ENCODE results near the gene ZNF385D.

Gene ZNF385D

DNA sequence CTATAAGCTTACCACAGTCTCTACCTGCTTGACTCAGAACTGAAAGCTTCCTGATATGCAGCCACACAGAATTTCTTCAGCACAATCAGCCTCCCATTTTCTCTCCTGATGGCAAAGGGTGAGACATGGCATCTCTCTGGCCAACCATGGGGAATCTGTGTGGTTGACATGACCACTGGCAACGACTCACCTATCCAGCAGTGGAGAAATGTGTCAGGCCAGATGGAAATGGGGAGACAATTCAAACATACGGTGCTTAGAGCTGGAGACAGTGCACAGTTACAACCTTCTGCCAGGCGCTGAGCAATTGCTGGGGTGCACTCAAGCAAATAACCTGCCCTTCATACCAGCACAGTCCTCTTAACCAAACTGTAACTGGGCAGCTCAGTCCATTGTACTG, 3.6 kb downstream of the ZNF385D start:
- no peak overlapping the region for H3K4me3 ChIP-seq (ENCODE audit: low read depth, low read length)
- no peak for DNase-seq (ENCODE audit: low read depth, low spot score)
- ChIA-PET CTCF (interaction anchor here (1.4 kb wide), 3 partner anchors 9 to 147 kb away, joined by 3 to 6 read pairs (median 3); no protein-coding TSS in a partner anchor), POLR2A (no interaction called here)
- TF ChIP-seq, protein P1, sequence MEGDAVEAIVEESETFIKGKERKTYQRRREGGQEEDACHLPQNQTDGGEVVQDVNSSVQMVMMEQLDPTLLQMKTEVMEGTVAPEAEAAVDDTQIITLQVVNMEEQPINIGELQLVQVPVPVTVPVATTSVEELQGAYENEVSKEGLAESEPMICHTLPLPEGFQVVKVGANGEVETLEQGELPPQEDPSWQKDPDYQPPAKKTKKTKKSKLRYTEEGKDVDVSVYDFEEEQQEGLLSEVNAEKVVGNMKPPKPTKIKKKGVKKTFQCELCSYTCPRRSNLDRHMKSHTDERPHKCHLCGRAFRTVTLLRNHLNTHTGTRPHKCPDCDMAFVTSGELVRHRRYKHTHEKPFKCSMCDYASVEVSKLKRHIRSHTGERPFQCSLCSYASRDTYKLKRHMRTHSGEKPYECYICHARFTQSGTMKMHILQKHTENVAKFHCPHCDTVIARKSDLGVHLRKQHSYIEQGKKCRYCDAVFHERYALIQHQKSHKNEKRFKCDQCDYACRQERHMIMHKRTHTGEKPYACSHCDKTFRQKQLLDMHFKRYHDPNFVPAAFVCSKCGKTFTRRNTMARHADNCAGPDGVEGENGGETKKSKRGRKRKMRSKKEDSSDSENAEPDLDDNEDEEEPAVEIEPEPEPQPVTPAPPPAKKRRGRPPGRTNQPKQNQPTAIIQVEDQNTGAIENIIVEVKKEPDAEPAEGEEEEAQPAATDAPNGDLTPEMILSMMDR (IDR thresholded peaks at IDR 0.05; ENCODE audit: insufficient read depth, low read length, missing control alignments) = no peak

DNA sequence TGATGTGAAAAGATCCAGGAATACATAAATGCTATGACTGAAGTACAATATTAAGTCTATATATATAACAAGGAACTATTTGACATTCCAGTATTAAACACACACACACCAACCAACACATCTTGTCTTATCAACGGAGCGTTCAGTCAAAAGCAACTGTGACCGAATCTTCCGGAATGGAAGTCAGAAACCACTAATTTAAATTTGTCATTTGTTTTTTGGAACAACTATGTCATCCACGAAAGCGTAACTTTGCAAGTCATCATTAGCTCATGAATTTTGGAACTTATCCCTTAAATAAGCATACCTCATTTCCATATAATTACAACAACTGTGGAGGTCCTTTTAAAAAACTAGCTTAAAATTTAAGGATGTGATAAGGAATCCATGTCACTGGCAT, 5.0 kb downstream of the ZNF385D start:
- CTCF ChIA-PET = interaction anchor here (1.4 kb wide), 1 partner anchor 11 kb away, joined by 3 read pairs; no protein-coding TSS in a partner anchor
- no peak for DNase-seq (ENCODE audit: low read depth, low spot score)
- no peak overlapping the region for H3K4me3 ChIP-seq (ENCODE audit: low read depth, low read length)
- POLR2A ChIA-PET = no interaction called here
- TF ChIP-seq, protein P1 (IDR thresholded peaks at IDR 0.05; ENCODE audit: insufficient read depth, low read length, missing control alignments) = no peak

DNA sequence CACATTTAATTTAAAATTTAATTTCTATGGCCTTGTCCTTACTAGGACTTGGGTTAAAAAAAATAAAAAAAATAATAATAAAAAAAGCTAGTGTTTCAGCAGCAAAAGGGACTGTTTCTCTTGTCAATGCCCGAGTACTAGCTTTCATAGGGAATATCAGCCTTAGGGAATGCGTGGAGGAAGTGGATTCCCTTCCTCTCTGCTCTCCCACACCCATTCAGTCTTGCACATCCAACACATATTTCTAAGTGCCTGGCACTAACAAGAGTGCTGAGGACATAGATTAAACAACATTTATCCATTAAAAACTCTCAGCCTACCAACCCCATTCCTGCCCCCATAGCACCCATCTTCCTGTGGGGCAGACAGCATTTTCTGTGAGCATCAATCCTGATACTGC, 6.2 kb downstream of the ZNF385D start:
- TF ChIP-seq, protein P1 (IDR thresholded peaks at IDR 0.05; ENCODE audit: insufficient read depth, low read length, missing control alignments) = no peak
- no peak for DNase-seq (ENCODE audit: low read depth, low spot score)
- ChIA-PET POLR2A (no interaction called here), CTCF (interaction anchor here (1.3 kb wide), 1 partner anchor 8 kb away, joined by 3 read pairs; no protein-coding TSS in a partner anchor)
- H3K4me3 ChIP-seq (ENCODE audit: low read depth, low read length) = no peak overlapping the region

DNA sequence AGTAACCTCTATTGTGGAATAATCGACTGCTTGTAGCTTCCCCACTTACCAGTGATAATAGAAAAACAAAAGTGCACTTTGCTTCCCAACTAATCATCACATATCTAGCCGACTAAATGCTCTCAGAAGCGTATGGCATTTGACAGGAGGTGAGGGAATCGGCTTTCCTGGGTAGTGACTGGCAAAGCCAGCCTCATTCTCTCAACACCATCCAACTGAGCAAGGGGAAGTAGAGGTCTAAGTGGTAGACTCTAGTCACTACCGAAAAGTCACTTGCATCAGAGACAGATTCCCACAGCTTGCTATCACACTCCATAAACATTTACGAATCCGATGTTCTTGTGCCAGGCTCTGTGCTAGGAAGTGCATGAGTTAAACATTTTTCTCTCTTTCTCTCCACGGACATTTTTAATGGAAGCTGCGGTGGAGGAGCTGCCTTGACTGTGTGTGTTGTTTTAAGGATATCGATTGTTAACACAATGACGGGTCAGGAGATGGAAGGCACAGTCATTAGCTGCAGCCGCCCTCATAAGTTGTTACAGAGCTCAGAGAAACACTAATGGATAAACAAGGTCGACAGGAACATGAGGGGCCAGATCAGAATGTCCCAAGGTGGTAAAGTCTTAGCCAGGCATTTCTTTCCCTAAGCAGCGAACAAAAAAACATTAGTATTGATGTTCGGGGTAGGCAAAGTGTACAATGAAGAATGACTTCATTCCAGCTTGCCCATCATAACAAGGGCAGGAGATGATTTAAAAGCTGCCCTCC, 11.9 kb downstream of the ZNF385D start:
- TF ChIP-seq, protein P1 (IDR thresholded peaks at IDR 0.05; ENCODE audit: insufficient read depth, low read length, missing control alignments) = no peak
- DNase-seq (ENCODE audit: low read depth, low spot score) = no peak
- ChIA-PET CTCF (interaction anchor here (2.4 kb wide), 1 partner anchor 11 kb away, joined by 8 read pairs; the partner anchor contains the start of gene ZNF385D), POLR2A (no interaction called here)
- no peak overlapping the region for H3K4me3 ChIP-seq (ENCODE audit: low read depth, low read length)

DNA sequence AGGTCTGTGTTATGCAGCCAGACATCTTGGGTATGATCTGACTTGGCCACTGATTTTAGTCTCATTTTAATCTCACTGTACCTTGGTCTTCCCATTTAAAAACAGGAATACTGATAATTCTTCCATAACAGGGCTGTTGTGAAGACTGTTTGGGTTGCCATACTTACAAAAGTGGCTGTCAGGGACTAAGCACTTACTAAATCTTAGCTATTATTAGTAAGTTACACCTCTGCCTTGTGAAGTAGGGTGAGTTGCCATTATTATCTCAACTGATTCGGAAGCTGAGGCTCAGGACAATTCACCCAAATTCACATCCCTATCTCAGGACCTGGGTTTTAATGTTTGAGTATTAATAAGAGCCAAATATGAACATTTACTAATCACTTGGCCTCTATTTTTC, 12.7 kb downstream of the ZNF385D start:
- POLR2A ChIA-PET = no interaction called here
- H3K4me3 ChIP-seq (ENCODE audit: low read depth, low read length) = no peak overlapping the region
- no peak for DNase-seq (ENCODE audit: low read depth, low spot score)
- CTCF ChIA-PET = interaction anchor here (2.4 kb wide), 1 partner anchor 12 kb away, joined by 8 read pairs; the partner anchor contains the start of gene ZNF385D
- TF ChIP-seq, protein P1 (IDR thresholded peaks at IDR 0.05; ENCODE audit: insufficient read depth, low read length, missing control alignments) = no peak

DNA sequence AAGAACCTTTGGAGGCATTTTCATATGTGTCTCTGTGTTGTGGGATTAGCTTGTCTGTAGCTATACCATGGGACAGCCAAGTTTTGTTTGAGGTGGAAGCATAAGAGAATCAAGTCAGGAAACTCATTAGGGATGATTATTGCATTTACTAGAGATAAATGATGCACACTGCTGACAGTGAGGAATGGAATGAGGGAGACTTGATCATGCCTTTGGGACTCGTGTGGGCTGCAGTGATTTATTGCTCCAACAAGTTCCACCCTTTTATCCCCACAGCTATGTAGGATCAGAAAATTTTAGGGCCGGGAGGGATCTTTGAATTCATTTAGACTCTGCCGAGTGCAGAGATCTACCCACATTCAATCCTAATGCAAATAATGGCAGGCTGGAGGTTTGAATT, 16.3 kb downstream of the ZNF385D start:
- TF ChIP-seq, protein P1 (IDR thresholded peaks at IDR 0.05; ENCODE audit: insufficient read depth, low read length, missing control alignments) = no peak
- no peak for DNase-seq (ENCODE audit: low read depth, low spot score)
- CTCF ChIA-PET = interaction anchor here (2.5 kb wide), 1 partner anchor 13 kb away, joined by 6 read pairs; no protein-coding TSS in a partner anchor
- H3K4me3 ChIP-seq (ENCODE audit: low read depth, low read length) = no peak overlapping the region
- POLR2A ChIA-PET = no interaction called here

Data from AG04449 (cell line).